ENCODE results near the gene ASGR2. TPM values are rescaled to one million over a fixed set of nuclear protein-coding genes. Genes with fewer than 3 reads are reported as not detected.

ASGR2 gene
- total and polyA plus RNA-seq, 9 donors = 0.20 to 0.72 (median 0.37) TPM; not detected in 2

- no peaks in the 10 kb centered on the region for H3K9me3 ChIP-seq
- intact Hi-C loops (cut with DNase I) = no loop called here
- no peak for TF ChIP-seq CTCF (IDR thresholded peaks at IDR 0.05)
- no peak for TF ChIP-seq EP300 (IDR thresholded peaks at IDR 0.05)
- no peak for TF ChIP-seq POLR2A (IDR thresholded peaks at IDR 0.05)
- DNase-seq = no peak
- no peak overlapping the region for H3K4me3 ChIP-seq
- no peaks in the 10 kb centered on the region for H3K4me1 ChIP-seq (ENCODE audit: insufficient read depth)
- H3K27me3 ChIP-seq = no peaks in the 10 kb centered on the region
- H3K27ac ChIP-seq = no peak overlapping the region
- WGBS, 3 donors = 83 to 89% (median 87%) methylated on average over 15 of the region's 15 CpGs
- H3K36me3 ChIP-seq = no peaks in the 10 kb centered on the region
Observed at GRCh38 chr17:7113273-7114071, 1.1 kb downstream of the ASGR2 start.

- H3K4me1 ChIP-seq (ENCODE audit: insufficient read depth) = no peaks in the 10 kb centered on the region
- no peak overlapping the region for H3K27ac ChIP-seq
- intact Hi-C loops (cut with DNase I) = no loop called here
- H3K36me3 ChIP-seq = no peaks in the 10 kb centered on the region
- no peak for TF ChIP-seq CTCF (IDR thresholded peaks at IDR 0.05)
- TF ChIP-seq EP300 (IDR thresholded peaks at IDR 0.05) = no peak
- TF ChIP-seq POLR2A (IDR thresholded peaks at IDR 0.05) = no peak
- WGBS, 3 donors = 40 to 44% (median 43%) methylated on average over 10 of the region's 10 CpGs
- H3K4me3 ChIP-seq = no peak overlapping the region
- H3K27me3 ChIP-seq = no peaks in the 10 kb centered on the region
- DNase-seq = no peak
- no peaks in the 10 kb centered on the region for H3K9me3 ChIP-seq
Observed at GRCh38 chr17:7112510-7113108, 2.0 kb downstream of the ASGR2 start.

- WGBS, 3 donors = 26 to 30% (median 29%) methylated on average over 11 to 12 of the region's 12 CpGs
- intact Hi-C loops (cut with DNase I) = no loop called here
- Histone ChIP-seq H3K27me3 (no peaks in the 10 kb centered on the region), H3K4me1 (ENCODE audit: insufficient read depth) (no peaks in the 10 kb centered on the region), H3K36me3 (no peaks in the 10 kb centered on the region), H3K9me3 (no peaks in the 10 kb centered on the region), H3K27ac (no peak overlapping the region), H3K4me3 (no peak overlapping the region)
- TF ChIP-seq CTCF (IDR thresholded peaks at IDR 0.05) (no peak), EP300 (IDR thresholded peaks at IDR 0.05) (no peak)
- DNase-seq = no peak
Observed at GRCh38 chr17:7111784-7112509, 2.7 kb downstream of the ASGR2 start.

- no peaks in the 10 kb centered on the region for H3K36me3 ChIP-seq
- no peaks in the 10 kb centered on the region for H3K27me3 ChIP-seq
- no peaks in the 10 kb centered on the region for H3K4me1 ChIP-seq (ENCODE audit: insufficient read depth)
- DNase-seq = no peak
- intact Hi-C loops (cut with DNase I) = no loop called here
- 46 to 54% (median 51%) methylated on average over 11 of the region's 11 CpGs for WGBS, 3 donors
- H3K4me3 ChIP-seq = no peak overlapping the region
- no peaks in the 10 kb centered on the region for H3K9me3 ChIP-seq
- no peak for TF ChIP-seq CTCF (IDR thresholded peaks at IDR 0.05)
- no peak for TF ChIP-seq EP300 (IDR thresholded peaks at IDR 0.05)
- TF ChIP-seq POLR2A (IDR thresholded peaks at IDR 0.05) = no peak
- H3K27ac ChIP-seq = no peak overlapping the region
Observed at GRCh38 chr17:7110617-7111306, 3.9 kb downstream of the ASGR2 start.

All from ovary (tissue), 9 donors.